ENCODE data around the gene OCA2. TPM values are rescaled to one million over a fixed set of nuclear protein-coding genes. Genes with fewer than 3 reads are reported as not detected.

Gene OCA2
- total RNA-seq, 1 experiment from 2014 or later = 0.23 TPM

GRCh38 chr15:27820722-27821121 lies 278.4 kb downstream of the OCA2 start:
- DNase-seq (ENCODE audit: low read depth) = no peak

- DNase-seq (ENCODE audit: low read depth) = peak; percentile 1
Measured at GRCh38 chr15:27820232-27820631, 278.9 kb downstream of the OCA2 start.

DNA sequence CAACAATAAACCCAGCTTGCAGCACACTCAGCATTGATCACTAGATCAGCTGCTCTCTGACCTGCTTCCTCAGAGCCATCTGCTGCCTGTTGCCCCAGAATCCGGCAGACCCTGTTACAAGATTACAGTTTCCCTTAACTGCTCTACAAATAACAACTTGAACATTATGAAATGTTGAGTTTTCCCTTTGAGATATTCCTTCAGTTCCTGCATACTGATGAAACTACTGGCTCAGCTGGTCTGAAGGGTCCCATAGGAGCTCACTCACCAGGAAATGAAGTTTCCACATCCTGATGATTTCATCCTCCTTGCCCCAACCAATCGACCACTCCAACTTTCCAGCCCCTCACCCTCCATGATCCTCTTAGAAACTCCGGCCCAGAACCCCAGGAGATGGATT lies 281.9 kb downstream of the OCA2 start:
- no peak for DNase-seq (ENCODE audit: low read depth)

DNA sequence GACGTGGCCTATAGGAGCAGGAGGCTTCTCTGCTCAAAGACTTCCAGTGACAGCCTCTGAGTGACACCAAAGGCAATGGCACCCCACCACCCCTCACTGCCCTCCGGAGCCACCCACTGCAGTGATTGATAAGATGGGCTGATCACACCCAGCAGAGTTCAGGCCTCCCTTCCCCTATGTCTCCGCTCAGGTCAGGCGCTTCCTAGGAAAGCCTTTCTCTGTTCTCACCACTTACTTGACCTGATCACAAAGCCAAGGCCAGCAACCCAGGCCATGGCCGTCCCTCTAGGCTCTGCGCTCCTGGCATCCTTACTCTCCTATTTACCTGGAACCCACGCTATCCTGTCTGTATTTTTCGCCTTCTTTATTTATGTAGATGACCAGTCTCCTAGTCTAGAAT lies 282.3 kb downstream of the OCA2 start:
- DNase-seq (ENCODE audit: low read depth) = no peak

GRCh38 chr15:27815035-27815434 lies 284.1 kb downstream of the OCA2 start:
- DNase-seq (ENCODE audit: low read depth) = no peak

DNA sequence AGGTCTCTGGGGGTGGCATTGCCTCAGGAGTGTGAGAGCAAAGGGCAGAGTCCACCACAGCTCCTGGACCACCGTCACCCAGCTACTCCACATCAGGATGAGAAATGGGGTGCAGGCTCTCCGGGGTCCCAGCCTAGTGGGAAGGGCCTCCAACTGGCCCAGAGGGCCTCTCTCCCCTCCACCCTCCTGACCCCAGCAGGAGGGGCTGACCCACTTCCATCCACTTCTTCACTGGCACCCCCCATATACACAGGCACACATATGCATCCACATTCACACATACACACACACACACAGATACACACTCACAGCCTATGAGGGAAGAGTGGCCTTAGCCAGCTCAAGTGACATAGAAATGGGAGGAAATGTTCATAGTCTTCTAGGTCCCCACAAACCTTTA lies 286.0 kb downstream of the OCA2 start:
- DNase-seq (ENCODE audit: low read depth) = no peak

- DNase-seq (ENCODE audit: low read depth) = no peak
Measured at GRCh38 chr15:27808182-27808581, 290.9 kb downstream of the OCA2 start.

DNA sequence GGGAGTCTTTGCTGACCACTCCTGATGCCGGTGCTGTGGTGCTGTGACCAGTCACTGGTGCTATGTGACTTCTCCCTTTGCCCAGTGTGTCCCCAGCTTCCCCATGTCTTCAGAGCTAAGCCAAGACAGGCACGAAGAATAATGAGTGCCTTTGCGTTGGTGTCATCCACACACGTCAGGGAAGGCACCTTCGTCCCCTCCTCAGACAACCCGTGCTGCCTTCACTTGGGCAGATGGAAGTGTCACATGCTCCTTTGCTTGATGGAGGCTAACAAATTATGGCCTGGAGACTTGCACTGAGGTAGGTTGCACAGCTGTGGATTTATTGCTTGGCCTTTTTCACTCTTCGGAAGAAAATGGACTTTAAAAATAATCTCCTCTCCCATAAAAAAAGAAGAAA lies 291.8 kb downstream of the OCA2 start:
- no peak for DNase-seq (ENCODE audit: low read depth)

DNA sequence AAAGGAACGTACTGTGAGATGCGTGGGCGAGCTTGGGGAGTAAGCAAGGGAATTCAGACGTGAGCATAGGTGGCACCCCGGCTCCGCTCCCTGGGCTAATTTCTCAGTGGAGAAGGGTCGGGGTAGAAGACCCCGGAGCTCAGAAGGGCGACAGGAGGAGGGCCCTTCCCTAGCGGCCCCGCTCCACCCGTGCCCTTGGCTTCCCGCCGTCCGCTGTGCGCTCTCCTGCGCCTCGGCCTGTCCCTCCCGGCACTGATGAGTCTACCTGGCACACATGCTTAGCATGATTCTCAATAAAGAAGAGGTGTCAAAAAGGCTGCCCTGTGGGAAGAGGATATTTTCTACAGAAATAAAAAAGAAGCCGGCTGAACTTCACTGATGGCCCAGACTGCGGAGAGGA lies 292.7 kb downstream of the OCA2 start:
- DNase-seq (ENCODE audit: low read depth) = no peak

GRCh38 chr15:27805261-27806220 lies 293.6 kb downstream of the OCA2 start:
- no peak for DNase-seq (ENCODE audit: low read depth)

- DNase-seq (ENCODE audit: low read depth) = no peak
Measured at GRCh38 chr15:27804569-27805260, 294.4 kb downstream of the OCA2 start.

GRCh38 chr15:27798807-27799206 lies 300.3 kb downstream of the OCA2 start:
- DNase-seq (ENCODE audit: low read depth) = no peak

DNA sequence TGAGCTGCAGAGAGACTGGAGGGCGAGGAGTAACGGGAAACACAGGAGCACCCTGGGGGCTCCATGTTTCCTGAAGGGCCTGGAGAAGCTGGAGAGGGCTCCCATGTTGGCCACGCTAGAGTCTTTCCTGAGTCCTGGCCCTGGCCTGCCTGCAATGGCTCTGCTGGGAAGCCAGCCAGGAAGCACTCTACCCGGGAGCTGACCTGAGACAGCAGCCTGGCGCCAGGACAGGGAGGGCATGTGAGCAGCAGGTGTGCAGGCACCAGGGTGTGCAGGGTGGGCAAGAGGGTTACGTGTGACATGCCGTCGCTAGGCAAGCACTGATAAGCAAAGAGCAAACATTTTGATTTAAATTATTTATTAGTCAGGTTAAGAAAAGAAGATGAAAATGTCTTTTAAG lies 301.4 kb downstream of the OCA2 start:
- no peak for DNase-seq (ENCODE audit: low read depth)

DNA sequence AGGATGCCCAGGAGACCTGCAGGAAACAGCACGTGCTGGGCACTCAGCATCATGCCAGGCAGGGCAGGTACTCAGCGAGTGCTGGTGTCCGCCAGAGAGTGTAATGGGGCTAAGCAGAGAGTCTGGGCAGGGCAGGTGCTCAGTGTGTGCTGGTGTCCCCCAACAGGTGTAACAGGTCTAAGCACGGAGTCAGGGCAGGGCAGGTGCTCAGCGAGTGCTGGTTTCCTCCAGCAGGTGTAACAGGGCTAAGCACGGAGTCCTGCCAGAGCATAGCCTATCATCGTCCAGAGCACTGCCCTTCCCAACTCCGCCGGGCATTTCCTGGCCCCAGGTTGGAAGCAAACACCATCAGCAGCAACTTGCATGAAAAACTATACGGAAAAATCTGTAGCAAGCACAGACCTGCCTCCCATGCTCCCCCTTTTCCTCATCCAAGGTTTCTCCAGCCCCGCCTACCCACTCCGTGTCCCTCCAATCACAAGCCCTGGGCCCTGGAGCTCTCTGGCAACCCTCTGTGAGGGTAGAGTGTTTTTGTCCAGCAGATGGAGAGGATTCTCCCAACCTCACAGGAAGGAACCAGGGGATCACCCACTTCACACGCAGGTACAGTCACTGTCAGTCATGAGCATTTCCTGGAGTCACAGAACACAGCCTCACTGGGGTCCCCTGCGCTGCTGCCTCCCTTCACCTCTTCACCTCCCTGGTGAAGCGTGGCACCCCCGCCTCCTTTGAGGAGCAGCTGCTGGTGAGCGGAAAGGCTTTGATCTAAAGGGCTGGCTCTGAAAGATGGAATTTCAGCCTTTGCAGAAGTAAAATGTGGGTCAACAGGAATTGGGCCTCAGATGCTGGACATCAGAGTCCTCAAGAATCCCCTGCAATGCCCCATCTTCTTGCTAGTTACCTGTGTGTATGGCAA lies 302.5 kb downstream of the OCA2 start:
- DNase-seq (ENCODE audit: low read depth) = no peak

DNA sequence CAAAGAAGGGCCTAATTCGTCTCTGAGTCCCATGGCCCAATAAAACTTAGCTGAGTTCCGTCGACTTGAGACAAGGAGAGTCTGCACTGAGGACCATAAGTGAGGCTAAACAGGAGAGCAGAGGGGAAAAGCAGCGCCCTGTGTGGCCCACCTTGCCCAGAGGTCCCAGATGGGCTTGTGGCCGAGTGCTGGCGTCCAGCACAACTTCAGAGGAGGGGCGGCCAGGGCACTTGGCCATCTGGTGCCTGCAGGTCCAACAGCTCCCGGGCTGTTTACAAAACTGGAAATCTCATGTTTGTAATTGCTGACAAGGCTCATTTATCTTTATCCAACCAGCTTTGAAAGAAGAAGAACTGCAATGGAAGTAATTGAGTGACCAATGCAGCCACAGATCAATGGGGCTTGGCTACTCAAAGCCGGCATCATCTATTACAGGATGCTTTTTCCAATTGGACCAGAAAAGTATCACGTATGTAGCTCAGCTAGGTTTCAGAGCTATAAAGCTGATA lies 306.3 kb downstream of the OCA2 start:
- DNase-seq (ENCODE audit: low read depth) = no peak

DNA sequence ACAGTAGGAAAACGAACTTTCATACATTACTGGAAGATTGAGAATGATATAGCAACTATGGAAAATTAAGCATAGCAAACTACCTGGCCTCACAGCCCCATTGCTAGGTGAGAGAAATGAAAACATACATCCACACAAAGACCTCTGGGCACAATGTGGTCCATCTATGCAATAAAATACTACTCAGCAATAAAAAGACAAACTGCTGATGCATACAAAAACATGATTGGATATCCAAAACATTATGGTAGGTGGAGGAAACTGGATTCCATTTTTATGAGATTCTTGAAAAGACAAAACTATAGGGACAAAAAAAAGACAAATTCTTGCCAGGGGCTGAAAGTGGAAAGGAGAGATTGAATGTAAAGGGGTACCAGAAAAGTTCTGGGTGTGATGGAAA lies 308.8 kb downstream of the OCA2 start:
- no peak for DNase-seq (ENCODE audit: low read depth)

DNA sequence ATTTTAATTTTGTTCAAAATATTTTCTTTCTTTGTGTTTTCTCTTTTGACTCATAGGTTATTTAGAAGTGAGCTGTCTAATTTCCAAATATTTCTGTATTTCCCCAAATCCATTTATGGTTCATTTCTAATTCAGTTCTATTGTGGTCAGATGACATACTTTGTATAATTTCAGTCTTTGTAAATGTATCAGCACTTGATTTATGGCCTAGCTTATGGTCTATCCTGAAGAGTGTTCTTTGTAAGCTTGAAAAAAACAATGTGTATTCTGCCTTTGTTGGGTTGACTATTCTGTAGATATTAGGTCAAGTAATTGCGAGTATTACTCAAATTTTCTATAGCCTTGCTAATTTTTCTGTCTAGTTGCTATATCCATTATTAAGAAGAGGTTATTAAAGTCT lies 311.2 kb downstream of the OCA2 start:
- DNase-seq (ENCODE audit: low read depth) = no peak

DNA sequence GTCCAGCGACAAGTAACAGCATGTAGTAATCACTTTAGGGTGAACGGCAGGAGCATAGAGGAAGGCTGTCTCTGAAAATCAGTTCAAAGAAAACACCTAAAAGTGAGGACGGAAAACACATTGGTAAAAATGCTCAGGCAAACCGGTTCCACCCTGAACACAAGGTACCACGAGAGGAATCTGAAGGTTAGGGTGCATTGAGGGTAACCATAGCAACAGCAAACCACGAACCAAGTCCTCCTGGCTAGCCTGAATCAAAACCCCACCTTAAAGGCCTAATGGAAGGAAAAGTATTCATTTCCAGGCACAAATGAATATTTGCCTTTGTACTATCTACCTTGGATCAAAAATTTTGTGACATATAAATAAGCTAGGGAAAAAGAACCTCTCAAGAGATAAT lies 315.0 kb downstream of the OCA2 start:
- no peak for DNase-seq (ENCODE audit: low read depth)

DNA sequence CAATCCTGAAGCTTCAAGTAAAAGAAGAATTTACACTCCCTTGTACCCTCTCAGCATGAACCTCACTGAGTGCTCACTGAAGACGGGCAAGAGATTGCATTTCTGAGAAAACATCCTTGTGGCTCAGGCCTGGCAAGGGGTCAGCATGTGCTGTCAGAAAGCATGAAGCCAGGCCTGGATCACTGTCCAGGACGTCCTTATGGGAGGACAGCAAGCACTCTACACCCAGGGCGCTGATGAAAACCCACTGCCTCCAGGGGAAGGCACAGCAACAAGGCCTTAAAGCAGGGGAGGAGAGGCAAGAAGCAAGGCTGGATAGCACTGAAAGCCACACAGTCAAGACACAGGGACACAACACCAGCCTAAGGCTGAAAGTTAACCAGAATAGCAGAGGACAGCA lies 315.4 kb downstream of the OCA2 start:
- DNase-seq (ENCODE audit: low read depth) = no peak

DNA sequence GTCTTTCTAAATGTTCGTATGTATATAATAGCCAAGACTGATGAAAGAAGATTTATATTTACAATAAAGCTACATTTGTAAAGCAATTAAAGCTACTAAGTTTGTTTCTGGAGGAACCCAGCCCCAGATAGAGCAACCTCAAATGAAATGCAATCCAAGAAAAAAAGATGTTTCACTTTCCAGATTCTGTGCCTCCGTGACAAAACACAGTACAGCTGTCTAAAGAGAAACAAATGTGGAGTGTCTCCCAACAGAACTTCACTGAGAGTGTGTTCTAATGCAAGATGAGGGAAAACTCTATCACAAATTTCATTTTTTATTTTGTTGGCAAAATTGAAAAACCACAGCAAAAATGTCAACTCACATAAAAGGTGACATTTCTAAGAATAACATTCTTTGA lies 317.0 kb downstream of the OCA2 start:
- DNase-seq (ENCODE audit: low read depth) = no peak

DNA sequence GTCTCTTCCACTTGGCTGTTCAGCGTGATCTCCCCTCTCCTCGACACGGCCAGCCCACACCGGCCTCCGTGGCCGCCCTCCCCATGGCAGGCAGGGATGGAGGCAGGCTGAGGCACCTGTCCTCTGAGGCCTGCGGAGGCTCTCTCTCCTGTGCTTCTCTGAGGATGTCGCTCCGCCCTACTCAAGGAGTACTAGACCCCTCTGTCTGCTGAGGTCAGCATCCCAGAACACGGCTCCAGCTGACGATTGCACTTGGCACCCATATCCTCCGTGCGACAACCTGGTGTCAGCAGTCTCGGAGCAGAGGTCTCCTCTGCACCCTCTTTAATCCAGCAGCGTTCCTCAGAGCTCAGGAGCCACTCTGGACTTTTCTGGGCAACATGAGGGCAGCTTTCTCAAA lies 322.6 kb downstream of the OCA2 start:
- no peak for DNase-seq (ENCODE audit: low read depth)

- DNase-seq (ENCODE audit: low read depth) = no peak
Measured at GRCh38 chr15:27774638-27775037, 324.5 kb downstream of the OCA2 start.
